Heart right ventricle (tissue), 16 donors: ENCODE data around the gene TMPRSS9. TPM values are rescaled to one million over a fixed set of nuclear protein-coding genes. Genes with fewer than 3 reads are reported as not detected.

Experiments
- ATAC-seq, 8 donors: fragments of 200-7000 bp; cut with Tn5 transposase; one replicate each; pipeline ENCODE4 v1.9.1; 2020; ENCODE audit warnings: mild to moderate bottlenecking in 8 of 8, moderate library complexity in 8 of 8, moderate number of reproducible peaks in 1 of 8
- DNase-seq, 2 donors: peaks; one replicate each; pipeline ENCODE4 v3.0.0-alpha.2; 2020
- H3K27ac ChIP-seq, 10 donors: fragments of 200-600 bp; sonication (generic) in 2 of 10; one replicate each; pipeline versions ENCODE4 v1.5.0 to v1.8.0; 2020 to 2022; ENCODE audit warnings: mild to moderate bottlenecking in 3 of 10
- H3K27me3 ChIP-seq, 7 donors: fragments of 200-600 bp; one replicate each; pipeline ENCODE4 v1.8.0; 2021 to 2022; ENCODE audit warnings: mild to moderate bottlenecking in 2 of 7
- H3K36me3 ChIP-seq, 9 donors: fragments of 200-600 bp; sonication (generic) in 1 of 9; one replicate each; pipeline versions ENCODE4 v1.5.0 to v1.8.0; 2020 to 2022; ENCODE audit warnings: mild to moderate bottlenecking in 2 of 9
- H3K4me1 ChIP-seq, 9 donors: fragments of 200-600 bp; sonication (generic) in 1 of 9; one replicate each; pipeline versions ENCODE4 v1.5.0 to v1.8.0; 2020 to 2022; ENCODE audit warnings: mild to moderate bottlenecking in 4 of 9
- H3K4me3 ChIP-seq, 10 donors: fragments of 200-600 bp; sonication (generic) in 2 of 10; one replicate each; pipeline versions ENCODE4 v1.5.0 to v1.8.0; 2020 to 2022; ENCODE audit warnings: mild to moderate bottlenecking in 7 of 10, moderate library complexity in 2 of 10
- H3K9me3 ChIP-seq, 11 donors: fragments of 200-600 bp in 10 of 11; sonication (generic) in 2 of 11; one replicate each; pipeline versions ENCODE4 v1.5.0 to v1.8.0; 2013 to 2022; ENCODE audit warnings: mild to moderate bottlenecking in 2 of 11, control low read depth in 1 of 11, moderate library complexity in 1 of 11
- CTCF ChIP-seq, 9 donors: fragments of 200-600 bp; sonication (generic) in 2 of 9; IDR thresholded peaks; one replicate each; pipeline versions ENCODE4 v1.5.0 to v1.8.0; 2021 to 2022; ENCODE audit warnings: antibody characterized with exemption in 9 of 9, mild to moderate bottlenecking in 5 of 9, moderate library complexity in 1 of 9
- WGBS, 2 donors: extraction: QIAGEN DNeasy Blood & Tissue Kit; methylation state at CpG; one replicate each; pipeline ENCODE4 v1.1.7; 2013; ENCODE audit warnings: inconsistent platforms in 1 of 2; 5-methylcytosine and 5-hydroxymethylcytosine counted together
- intact Hi-C, 10 donors: fragments of 100-400 bp; cut with DNase I; formaldehyde crosslinking; loops; one replicate each; pipeline versions ENCODE4 v1.11.1 to v1.14.2; 2022
- polyA plus RNA-seq, 2 donors: library from polyadenylated mRNA; stranded (reverse); fragments of 200-250 nt; gene quantifications; one replicate each; pipeline ENCODE4 v1.2.3, GENCODE V29; 2013
- total RNA-seq, 10 donors: library from RNA; stranded (reverse); fragmentation: NEBNext Ultra II Directional in 3 of 10; extraction: Animal tissue kit (Norgen Biotek cat#: 25700) in 3 of 10; gene quantifications; one replicate each; pipeline versions ENCODE4 v1.2.1 to v1.2.4, GENCODE V29; 2021 to 2023
- donor health status: Arrhythmogenic right ventricular cardiomyopathy.
- donor health status: ischemic (EF 13 %, LVEDD 7.1; RV severe dilation, severe dysfunction).
- donor health status: healthy with polysubstance abuse.
- donor health status: DM: no; HTN: yes; CAD: no.
- donor health status: DM: no; HTN: no; CAD: no.
- donor health status: ischemic (EF 25% LVEDD 6.9; RV normal size, moderate dysfunction).
- donor health status: ischemic (EF 25% LVEDD 5.7; RV mildly dilated, moderate dysfunction).
- donor health status: healthy.
- donor health status: DM: yes; HTN: yes; CAD: no.
- donor health status: Ischemic cardiomyopathy.
- donor health status: ischemic (EF 35%, LVEDD 5.7; RV mildly dilated, moderate dysfunction).
- donor health status: nonischemic (EF 11% LVEDD 7.7; RV severe dilation, severe dysfunction).
- donor health status: DM: yes; HTN: yes; CAD: no.
- donor health status: PGD.
- donor health status: ischemic (EF 29% LVEDD 5.4; RV normal size, mild dysfunction).
- donor health status: nonischemic (EF 23%, LVEDD 6.1; RV moderate dilation, normal function).

The TMPRSS9 gene
- total and polyA plus RNA-seq, 12 donors: 0.01 TPM; not detected in 11

GRCh38 chr19:2385053-2385721 is 25.1 kb downstream of the TMPRSS9 start:
- Histone ChIP-seq H3K27me3 (peaks cover 0 to 33% (median 14%) of the 10 kb centered on the region in 7 donors), H3K27ac (no peak overlapping the region), H3K4me1 (peaks cover 0 to 8% (median 3%) of the 10 kb centered on the region in 9 donors), H3K9me3 (peaks cover 0 to 8% (median 0%) of the 10 kb centered on the region in 11 donors), H3K4me3 (peak overlapping the region in 1 of 10 donors; percentile 22), H3K36me3 (no peaks in the 10 kb centered on the region)
- ATAC-seq (no peak), DNase-seq (no peak)
- WGBS, 2 donors: 21 to 22% methylated on average over 33 to 37 of the region's 37 CpGs
- intact Hi-C loops: loop anchor here in 1 of 10 donors (10.0 kb wide), 1 partner anchor 100 kb away; the partner anchor contains the start of gene PEAK3
- TF ChIP-seq CTCF (IDR thresholded peaks at IDR 0.05): no peak

GRCh38 chr19:2387367-2388288 is 27.6 kb downstream of the TMPRSS9 start:
- ATAC-seq: no peak
- Histone ChIP-seq H3K36me3 (no peaks in the 10 kb centered on the region), H3K4me1 (peaks cover 0 to 13% (median 3%) of the 10 kb centered on the region in 9 donors), H3K9me3 (no peaks in the 10 kb centered on the region), H3K27me3 (peaks cover 0 to 26% (median 8%) of the 10 kb centered on the region in 7 donors), H3K4me3 (no peak overlapping the region), H3K27ac (no peak overlapping the region)
- TF ChIP-seq CTCF (IDR thresholded peaks at IDR 0.05): no peak
- intact Hi-C loops: loop anchor here in 1 of 10 donors (10.0 kb wide), 1 partner anchor 103 kb away; the partner anchor contains the start of gene PEAK3
- WGBS, 2 donors: 69% methylated on average over 20 of the region's 20 CpGs
- DNase-seq: no peak

- Histone ChIP-seq H3K4me1 (peaks cover 0 to 5% (median 0%) of the 10 kb centered on the region in 9 donors), H3K9me3 (no peaks in the 10 kb centered on the region), H3K36me3 (no peaks in the 10 kb centered on the region), H3K4me3 (no peak overlapping the region), H3K27ac (no peak overlapping the region), H3K27me3 (peaks cover 0 to 26% (median 8%) of the 10 kb centered on the region in 7 donors)
- no peak for TF ChIP-seq CTCF (IDR thresholded peaks at IDR 0.05)
- WGBS, 2 donors: 83% methylated on average over 21 of the region's 21 CpGs
- no peak for ATAC-seq
- intact Hi-C loops: loop anchor here in 1 of 10 donors (10.0 kb wide), 1 partner anchor 105 kb away; the partner anchor contains the start of gene PEAK3
- no peak for DNase-seq
Observed at GRCh38 chr19:2389594-2389993, 29.5 kb downstream of the TMPRSS9 start.
